MM.1S (cell line): ENCODE data around the gene CNTNAP2.

ENCODE experiments used
- DNase-seq: peaks from one replicate; pipeline ENCODE4 v3.0.0-alpha.2; 2015
- H2AFZ ChIP-seq: fragments of 300-600 bp; sonication (generic); 2 replicates; pipeline ENCODE4 v1.6.0; 2016; ENCODE audit warnings: antibody characterized with exemption, low read length
- H3F3A ChIP-seq: fragments of 300-600 bp; sonication (generic); 2 replicates; pipeline ENCODE4 v1.6.1; 2016; ENCODE audit warnings: mild to moderate bottlenecking, antibody characterized with exemption, low read length, moderate library complexity, mixed read lengths; ENCODE audit not compliant: insufficient read depth
- H3K27ac ChIP-seq: fragments of 300-600 bp; sonication (generic); 2 replicates; pipeline ENCODE4 v1.5.1; 2016; ENCODE audit warnings: mild to moderate bottlenecking, low read length
- H3K27me3 ChIP-seq: fragments of 300-600 bp; sonication (generic); replicated peaks from 2 replicates; pipeline ENCODE4 v1.6.0; 2016; ENCODE audit warnings: low read length; ENCODE audit not compliant: insufficient read depth
- H3K36me3 ChIP-seq: fragments of 300-600 bp; sonication (generic); replicated peaks from 2 replicates; pipeline ENCODE4 v1.6.1; 2016; ENCODE audit warnings: mild to moderate bottlenecking, low read length, mixed read lengths; ENCODE audit not compliant: insufficient read depth
- H3K4me1 ChIP-seq: fragments of 300-600 bp; sonication (generic); 2 replicates; pipeline ENCODE4 v1.6.1; 2016; ENCODE audit warnings: low read length, mixed read lengths
- H3K4me2 ChIP-seq: fragments of 300-600 bp; sonication (generic); 2 replicates; pipeline ENCODE4 v1.6.0; 2016; ENCODE audit warnings: low read depth, low read length
- H3K4me3 ChIP-seq: fragments of 300-600 bp; sonication (generic); 2 replicates; pipeline ENCODE4 v1.5.1; 2016; ENCODE audit warnings: low read length, mixed read lengths
- H3K79me2 ChIP-seq: fragments of 300-600 bp; sonication (generic); 2 replicates; pipeline ENCODE4 v1.6.1; 2016; ENCODE audit warnings: mixed run types, low read length, mixed read lengths
- H3K9ac ChIP-seq: fragments of 300-600 bp; sonication (generic); 2 replicates; pipeline ENCODE4 v1.6.1; 2016; ENCODE audit warnings: low read length, mixed read lengths
- H3K9me2 ChIP-seq: fragments of 300-600 bp; sonication (generic); replicated peaks from 2 replicates; pipeline ENCODE4 v1.6.1; 2016; ENCODE audit warnings: mild to moderate bottlenecking, low read length, mixed read lengths; ENCODE audit not compliant: insufficient read depth
- H3K9me3 ChIP-seq: fragments of 300-600 bp; sonication (generic); replicated peaks from 2 replicates; pipeline ENCODE4 v1.6.1; 2016; ENCODE audit warnings: mild to moderate bottlenecking, low read length, mixed read lengths; ENCODE audit not compliant: insufficient read depth
- H4K20me1 ChIP-seq: fragments of 300-600 bp; sonication (generic); 2 replicates; pipeline ENCODE4 v1.6.1; 2016; ENCODE audit warnings: mild to moderate bottlenecking, low read length, moderate library complexity, mixed read lengths; ENCODE audit not compliant: insufficient read depth
- EZH2 ChIP-seq: fragments of 300-600 bp; sonication (generic); optimal IDR thresholded peaks from 2 replicates; pipeline ENCODE3; 2017; ENCODE audit warnings: low read depth, mild to moderate bottlenecking, antibody characterized with exemption, low read length, mixed read lengths
- EZH2phosphoT487 ChIP-seq: fragments of 300-600 bp; sonication (generic); IDR thresholded peaks from 2 replicates; pipeline ENCODE4 v1.6.1; 2018; ENCODE audit warnings: antibody characterized with exemption, low read length
- TF ChIP-seq, protein P1 (sequence below): fragments of 300-600 bp; sonication (generic); IDR thresholded peaks from 2 replicates; pipeline ENCODE4 v1.5.1; 2016; ENCODE audit warnings: antibody characterized with exemption, low read length, mixed read lengths

The CNTNAP2 gene

DNA sequence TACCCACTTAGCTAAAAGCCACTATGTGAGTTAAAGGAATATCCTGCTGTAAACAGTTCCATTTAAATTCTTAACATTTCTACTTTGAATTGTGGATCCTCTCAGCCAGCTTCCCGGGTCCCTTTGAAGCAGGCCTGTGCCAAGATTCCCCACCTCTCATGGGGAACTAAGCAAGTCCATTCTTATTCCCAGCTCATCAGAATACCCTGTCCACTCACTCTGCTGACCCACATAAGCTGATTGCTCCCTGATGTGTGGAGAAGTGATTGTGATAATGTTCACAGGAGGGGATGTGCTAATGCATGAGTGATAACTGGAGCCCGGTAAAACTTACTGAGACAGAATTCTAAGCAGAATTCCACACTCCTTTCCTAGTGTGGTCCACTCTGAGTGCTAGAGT is 709.7 kb downstream of the CNTNAP2 start:
- no peaks in the 10 kb centered on the region for H3K9me2 ChIP-seq
- no peaks in the 10 kb centered on the region for H3K27me3 ChIP-seq
- TF ChIP-seq, protein P1, sequence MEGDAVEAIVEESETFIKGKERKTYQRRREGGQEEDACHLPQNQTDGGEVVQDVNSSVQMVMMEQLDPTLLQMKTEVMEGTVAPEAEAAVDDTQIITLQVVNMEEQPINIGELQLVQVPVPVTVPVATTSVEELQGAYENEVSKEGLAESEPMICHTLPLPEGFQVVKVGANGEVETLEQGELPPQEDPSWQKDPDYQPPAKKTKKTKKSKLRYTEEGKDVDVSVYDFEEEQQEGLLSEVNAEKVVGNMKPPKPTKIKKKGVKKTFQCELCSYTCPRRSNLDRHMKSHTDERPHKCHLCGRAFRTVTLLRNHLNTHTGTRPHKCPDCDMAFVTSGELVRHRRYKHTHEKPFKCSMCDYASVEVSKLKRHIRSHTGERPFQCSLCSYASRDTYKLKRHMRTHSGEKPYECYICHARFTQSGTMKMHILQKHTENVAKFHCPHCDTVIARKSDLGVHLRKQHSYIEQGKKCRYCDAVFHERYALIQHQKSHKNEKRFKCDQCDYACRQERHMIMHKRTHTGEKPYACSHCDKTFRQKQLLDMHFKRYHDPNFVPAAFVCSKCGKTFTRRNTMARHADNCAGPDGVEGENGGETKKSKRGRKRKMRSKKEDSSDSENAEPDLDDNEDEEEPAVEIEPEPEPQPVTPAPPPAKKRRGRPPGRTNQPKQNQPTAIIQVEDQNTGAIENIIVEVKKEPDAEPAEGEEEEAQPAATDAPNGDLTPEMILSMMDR = no peak
- TF ChIP-seq EZH2 (no peak), EZH2phosphoT487 (no peak)
- H3K4me1 ChIP-seq = no peaks in the 10 kb centered on the region
- DNase-seq = no peak
- H2AFZ ChIP-seq = no peak overlapping the region
- H3K4me2 ChIP-seq = no peak overlapping the region
- H4K20me1 ChIP-seq = no peaks in the 10 kb centered on the region
- no peaks in the 10 kb centered on the region for H3K36me3 ChIP-seq
- H3K79me2 ChIP-seq = no peaks in the 10 kb centered on the region
- no peak overlapping the region for H3K27ac ChIP-seq
- H3F3A ChIP-seq = no peaks in the 10 kb centered on the region
- no peaks in the 10 kb centered on the region for H3K9me3 ChIP-seq
- no peak overlapping the region for H3K4me3 ChIP-seq
- H3K9ac ChIP-seq = no peak overlapping the region

- no peaks in the 10 kb centered on the region for H3K4me1 ChIP-seq
- no peak overlapping the region for H2AFZ ChIP-seq
- H3K27me3 ChIP-seq = no peaks in the 10 kb centered on the region
- no peaks in the 10 kb centered on the region for H3K9me2 ChIP-seq
- H3F3A ChIP-seq = no peaks in the 10 kb centered on the region
- no peaks in the 10 kb centered on the region for H3K79me2 ChIP-seq
- no peak overlapping the region for H3K4me3 ChIP-seq
- H3K9me3 ChIP-seq = no peaks in the 10 kb centered on the region
- TF ChIP-seq EZH2 = no peak
- TF ChIP-seq, protein P1 = no peak
- no peak for TF ChIP-seq EZH2phosphoT487
- no peak overlapping the region for H3K4me2 ChIP-seq
- H4K20me1 ChIP-seq = no peaks in the 10 kb centered on the region
- no peak for DNase-seq
- no peak overlapping the region for H3K27ac ChIP-seq
- H3K9ac ChIP-seq = no peak overlapping the region
- H3K36me3 ChIP-seq = no peaks in the 10 kb centered on the region
These were observed 714.1 kb downstream of the CNTNAP2 start for GRCh38 chr7:146830686-146831085.

DNA sequence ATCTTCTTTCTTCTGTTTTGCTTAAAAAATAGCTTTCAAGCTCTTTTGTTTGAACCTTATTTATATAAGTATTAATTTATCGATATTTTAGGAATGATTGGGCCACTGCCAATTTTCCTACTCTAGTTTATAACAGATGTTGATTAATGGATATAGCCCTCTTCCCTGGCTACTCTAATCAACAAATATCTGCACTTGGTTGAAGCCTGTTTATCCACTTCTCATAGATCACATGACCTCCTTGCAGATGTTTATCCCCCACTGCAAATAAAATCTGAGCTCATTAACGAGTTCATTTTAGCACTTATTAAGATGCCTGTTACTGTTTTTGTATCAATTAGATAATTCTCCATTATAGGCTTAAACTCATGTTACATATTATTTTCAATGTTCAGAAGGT is 715.3 kb downstream of the CNTNAP2 start:
- Histone ChIP-seq H3K4me2 (no peak overlapping the region), H3K4me1 (no peaks in the 10 kb centered on the region), H3K36me3 (no peaks in the 10 kb centered on the region), H3K9me2 (no peaks in the 10 kb centered on the region), H3K9ac (no peak overlapping the region), H2AFZ (no peak overlapping the region), H3K27me3 (no peaks in the 10 kb centered on the region), H3K79me2 (no peaks in the 10 kb centered on the region), H4K20me1 (no peaks in the 10 kb centered on the region), H3F3A (no peaks in the 10 kb centered on the region), H3K4me3 (no peak overlapping the region), H3K27ac (no peak overlapping the region), H3K9me3 (no peaks in the 10 kb centered on the region)
- no peak for DNase-seq
- TF ChIP-seq EZH2 = no peak
- TF ChIP-seq EZH2phosphoT487 = no peak
- TF ChIP-seq, protein P1 = no peak
